NOMO-1 (cell line): Measurements from ENCODE around the gene CD99L2.
"Not testable (repeated sequence)": the region's sequence is repeated elsewhere in the genome, so short reads cannot be mapped to it uniquely, and the experiment has no call there.

Experiments
- DNase-seq, 2 experiments: peaks; one replicate each; lab custom pipeline; 2025; ENCODE audit not compliant: unreplicated experiment in 2 of 2; lab: John Stamatoyannopoulos, UW

The CD99L2 gene

DNA sequence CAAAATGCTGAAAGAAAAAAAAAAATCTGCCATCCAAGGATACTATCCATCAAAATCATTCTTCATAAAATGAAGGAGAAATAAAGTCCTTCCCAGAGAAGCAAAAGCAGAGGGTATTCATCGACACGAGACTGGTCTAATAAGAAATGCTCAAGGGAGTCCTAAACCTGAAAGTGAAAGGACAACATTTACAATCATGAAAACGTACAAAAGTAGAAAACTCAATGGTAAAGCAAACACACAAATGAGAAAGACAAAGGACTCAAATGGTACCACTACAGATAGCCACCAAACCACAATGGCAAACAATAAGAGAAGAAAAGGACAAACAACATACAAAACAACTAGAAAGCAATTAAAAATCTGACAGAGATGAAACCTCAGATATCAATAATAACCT, 41.0 kb downstream of the CD99L2 start:
- no peak for DNase-seq

- DNase-seq = no peak
Observed at GRCh38 chrX:150856785-150857184, 41.7 kb downstream of the CD99L2 start.

GRCh38 chrX:150856101-150856500, 42.4 kb downstream of the CD99L2 start:
- DNase-seq = no peak

GRCh38 chrX:150854856-150855255, 43.6 kb downstream of the CD99L2 start:
- DNase-seq = no peak

DNA sequence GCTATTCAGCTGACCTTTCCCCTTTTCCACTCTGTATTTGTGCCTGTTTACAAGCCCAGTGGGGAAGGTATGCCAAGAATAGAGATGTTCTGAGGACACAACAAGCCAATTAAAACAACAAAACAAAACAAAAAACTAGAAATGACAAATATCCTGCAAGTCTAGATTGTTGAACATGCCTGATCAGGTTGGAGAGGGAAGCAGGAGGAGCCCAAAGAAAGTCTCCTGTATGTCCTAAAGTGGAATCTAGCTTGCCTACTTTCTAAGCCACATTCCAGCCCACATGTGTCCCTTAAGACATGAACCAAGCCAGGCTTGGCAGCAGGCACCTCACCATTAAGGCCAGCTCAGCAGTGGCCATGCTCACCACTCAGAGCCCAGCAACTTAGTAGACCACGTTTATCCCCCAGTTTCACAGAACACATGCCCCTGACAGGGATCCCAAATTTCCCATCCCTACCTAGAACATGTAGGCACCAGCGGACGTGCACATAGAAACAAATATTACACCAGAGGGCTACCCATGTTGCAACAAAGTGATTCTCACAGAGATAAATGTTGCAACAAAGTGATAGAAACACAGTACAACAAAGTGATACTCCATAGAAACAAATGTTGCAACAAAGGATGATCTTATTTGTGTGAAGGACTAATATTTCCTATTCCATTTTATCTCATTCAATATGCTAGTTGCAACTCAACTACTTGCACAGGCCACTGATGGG, 48.3 kb downstream of the CD99L2 start:
- peak in 1 of 2 experiments; percentile 48 for DNase-seq

- DNase-seq = no peak
Observed at GRCh38 chrX:150849486-150849885, 49.0 kb downstream of the CD99L2 start.

- DNase-seq = peak in 1 of 2 experiments; percentile 30
Observed at GRCh38 chrX:150848914-150849365, 49.5 kb downstream of the CD99L2 start.

- peak in 1 of 2 experiments; percentile 11 for DNase-seq
Observed at GRCh38 chrX:150847088-150847487, 51.4 kb downstream of the CD99L2 start.

- no peak for DNase-seq
Observed at GRCh38 chrX:150846130-150846529, 52.3 kb downstream of the CD99L2 start.

DNA sequence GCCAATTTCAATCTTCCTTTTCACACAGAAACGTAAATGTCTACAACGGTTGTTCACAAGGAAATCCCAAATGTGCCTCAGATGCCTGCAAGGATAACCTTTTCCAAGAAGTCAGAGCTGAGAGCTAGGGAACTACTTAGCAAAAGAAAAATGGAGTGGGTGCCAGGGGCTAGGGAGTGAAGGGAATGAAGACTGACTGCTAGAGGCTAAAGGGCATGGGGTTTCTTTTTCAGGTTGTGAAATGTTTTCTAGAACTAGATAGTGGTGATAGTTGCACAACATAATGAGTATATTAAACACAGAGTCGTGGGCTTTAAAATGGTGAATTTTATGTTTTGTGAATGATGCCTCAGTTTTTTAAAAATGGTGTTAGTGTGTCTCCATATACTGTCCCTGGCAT, 53.4 kb downstream of the CD99L2 start:
- peak in 1 of 2 experiments; percentile 11 for DNase-seq

- no peak for DNase-seq
Observed at GRCh38 chrX:150844016-150844415, 54.5 kb downstream of the CD99L2 start.

- no peak for DNase-seq
Observed at GRCh38 chrX:150842198-150842685, 56.2 kb downstream of the CD99L2 start.

GRCh38 chrX:150841456-150842197, 56.8 kb downstream of the CD99L2 start:
- peak; percentile 57 to 77 for DNase-seq

DNA sequence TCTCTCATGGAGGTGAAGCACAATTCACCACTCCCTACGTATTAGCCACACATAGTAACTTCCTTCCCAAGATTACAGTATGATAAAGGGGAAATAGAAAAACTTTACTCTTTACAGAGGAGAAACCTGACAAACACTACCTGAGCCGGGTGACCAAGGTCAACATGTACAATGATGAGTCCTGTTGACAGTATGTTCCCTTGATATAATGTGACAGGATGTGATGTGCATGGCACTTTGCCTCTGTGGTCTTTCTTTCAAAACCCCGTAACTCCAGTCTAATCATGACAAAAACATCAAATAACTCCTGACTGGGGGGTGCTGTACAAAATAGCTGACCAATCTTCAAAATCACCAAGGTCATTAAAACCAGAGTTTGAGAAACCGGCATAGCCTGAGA, 60.6 kb downstream of the CD99L2 start:
- no peak for DNase-seq

- DNase-seq = no peak
Observed at GRCh38 chrX:150834695-150835094, 63.8 kb downstream of the CD99L2 start.

DNA sequence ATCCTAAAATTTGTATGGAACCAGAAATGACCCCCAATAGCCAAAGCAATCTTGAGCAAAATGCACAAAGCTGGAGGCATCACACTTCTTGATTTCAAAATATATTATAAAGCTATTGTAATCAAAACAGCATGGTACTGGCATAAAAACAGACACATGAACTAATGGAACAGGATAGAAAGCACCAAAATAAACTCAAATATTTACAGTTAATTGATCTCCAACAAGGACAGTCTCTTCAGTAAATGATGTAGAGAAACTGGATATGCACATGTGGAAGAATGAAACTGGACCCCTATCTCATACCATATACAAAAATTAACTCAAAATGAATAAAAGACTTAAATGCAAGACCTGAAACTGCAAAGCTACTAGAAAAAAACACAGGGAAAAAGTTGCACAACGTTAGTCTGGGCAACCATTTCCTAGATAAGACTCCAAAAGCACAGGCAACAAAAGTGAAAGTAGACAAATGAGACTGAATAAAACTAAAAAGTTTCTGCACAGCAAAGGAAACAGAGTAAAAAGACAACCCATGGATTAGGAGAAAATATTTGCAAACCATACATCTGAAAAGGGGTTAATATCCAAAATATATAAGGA, 64.9 kb downstream of the CD99L2 start:
- no peak for DNase-seq

DNA sequence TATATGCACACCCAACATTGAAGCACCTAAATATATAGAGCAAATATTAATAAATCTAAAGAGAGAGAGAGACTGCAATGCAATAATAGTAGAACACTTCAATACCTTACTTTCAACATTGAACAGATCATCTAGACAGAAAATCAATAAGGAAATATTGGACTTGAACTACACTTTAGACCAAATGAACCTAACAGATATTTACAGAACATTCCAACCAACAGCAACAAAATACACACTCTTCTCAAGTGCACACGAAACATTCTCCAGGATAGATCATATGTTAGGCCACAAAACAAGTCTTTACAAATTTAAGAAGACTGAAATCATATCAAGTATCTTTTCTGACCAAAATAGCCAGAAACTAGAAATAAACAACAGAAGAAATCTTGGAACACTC, 66.6 kb downstream of the CD99L2 start:
- no peak for DNase-seq

- DNase-seq = no peak
Observed at GRCh38 chrX:150828785-150829184, 69.7 kb downstream of the CD99L2 start.

DNA sequence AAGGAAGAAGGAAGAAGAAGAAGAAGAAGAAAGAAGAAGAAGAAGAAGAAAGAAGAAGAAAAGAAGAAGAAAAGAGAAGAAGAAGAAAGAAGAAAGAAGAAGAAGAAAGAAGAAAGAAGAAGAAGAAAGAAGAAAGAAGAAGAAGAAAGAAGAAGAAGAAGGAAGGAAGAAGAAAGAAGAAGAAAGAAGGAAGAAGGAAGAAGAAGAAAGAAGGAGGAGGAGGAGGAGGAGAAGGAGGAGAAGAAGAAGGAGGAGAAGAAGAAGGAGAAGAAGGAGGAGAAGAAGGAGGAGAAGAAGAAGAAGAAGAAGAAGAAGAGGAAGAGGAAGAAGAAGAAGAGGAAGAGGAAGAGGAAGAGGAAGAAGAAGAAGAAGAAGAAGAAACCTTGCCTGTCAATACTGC, 74.1 kb downstream of the CD99L2 start:
- not testable (repeated sequence) for DNase-seq

- not testable (repeated sequence) for DNase-seq
Observed at GRCh38 chrX:150823826-150824225, 74.6 kb downstream of the CD99L2 start.

GRCh38 chrX:150821971-150822370, 76.5 kb downstream of the CD99L2 start:
- no peak for DNase-seq
